LNCAP (cell line): Measurements from ENCODE around the gene PLAU.

Experiments
- CTCF ChIP-seq: fragments of 450-650 bp; IDR thresholded peaks from 2 replicates; pipeline ENCODE4 v1.5.1; 2017; ENCODE audit warnings: mild to moderate bottlenecking

The PLAU gene

GRCh38 chr10:73907841-73908517 lies 3.0 kb upstream of the PLAU start:
- TF ChIP-seq CTCF, result no peak

- TF ChIP-seq CTCF, result no peak
Measured at GRCh38 chr10:73908853-73909539, 1.9 kb upstream of the PLAU start.

- TF ChIP-seq CTCF, result no peak
Measured at GRCh38 chr10:73909540-73910115, 1.3 kb upstream of the PLAU start.

- no peak for TF ChIP-seq CTCF
Measured at GRCh38 chr10:73910401-73910763, 550 bp upstream of the PLAU start.

- TF ChIP-seq CTCF, result no peak
Measured at GRCh38 chr10:73911553-73912004, 647 bp downstream of the PLAU start.

GRCh38 chr10:73914036-73914435 lies 3.1 kb downstream of the PLAU start:
- no peak for TF ChIP-seq CTCF

GRCh38 chr10:73915206-73915851 lies 4.4 kb downstream of the PLAU start:
- no peak for TF ChIP-seq CTCF
